ENCODE data around the gene NELL1. TPM values are rescaled to one million over a fixed set of nuclear protein-coding genes. Genes with fewer than 3 reads are reported as not detected.

The NELL1 gene
- total and polyA plus RNA-seq, 7 donors = 0.01 TPM; not detected in 6

DNA sequence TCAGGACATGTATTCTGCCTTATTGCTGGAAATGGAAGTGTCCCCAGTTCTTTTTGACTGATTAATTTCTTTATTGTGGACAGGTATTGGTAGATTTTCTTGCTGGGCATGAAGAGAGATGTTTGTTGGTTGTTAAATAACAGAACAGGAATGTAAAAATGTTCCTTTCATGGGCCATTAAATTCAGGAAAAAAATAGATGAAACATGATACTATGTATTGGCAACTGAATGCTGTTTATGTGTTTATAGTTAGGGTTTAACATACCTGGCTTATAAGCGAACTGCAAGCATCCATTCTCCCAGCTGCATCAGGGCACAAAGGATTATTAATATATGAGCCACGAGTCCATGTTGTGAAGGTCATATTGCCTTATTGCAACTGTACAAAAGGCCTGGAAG, 368.5 kb downstream of the NELL1 start:
- intact Hi-C loops (cut with DNase I) = no loop called here
- ATAC-seq = no peak
- 39 to 49% (median 44%) methylated on average over 2 of the region's 2 CpGs for WGBS, 3 donors
- H3K27me3 ChIP-seq (ENCODE audit: insufficient read depth in 3 of 3, low read length in 2 of 3) = no peaks in the 10 kb centered on the region
- H3K27ac ChIP-seq = no peak overlapping the region
- no peak overlapping the region for H3K4me3 ChIP-seq
- no peak for DNase-seq
- H3K36me3 ChIP-seq (ENCODE audit: insufficient read depth in 1 of 2, low read depth in 1 of 2) = no peaks in the 10 kb centered on the region
- TF ChIP-seq, protein P1, sequence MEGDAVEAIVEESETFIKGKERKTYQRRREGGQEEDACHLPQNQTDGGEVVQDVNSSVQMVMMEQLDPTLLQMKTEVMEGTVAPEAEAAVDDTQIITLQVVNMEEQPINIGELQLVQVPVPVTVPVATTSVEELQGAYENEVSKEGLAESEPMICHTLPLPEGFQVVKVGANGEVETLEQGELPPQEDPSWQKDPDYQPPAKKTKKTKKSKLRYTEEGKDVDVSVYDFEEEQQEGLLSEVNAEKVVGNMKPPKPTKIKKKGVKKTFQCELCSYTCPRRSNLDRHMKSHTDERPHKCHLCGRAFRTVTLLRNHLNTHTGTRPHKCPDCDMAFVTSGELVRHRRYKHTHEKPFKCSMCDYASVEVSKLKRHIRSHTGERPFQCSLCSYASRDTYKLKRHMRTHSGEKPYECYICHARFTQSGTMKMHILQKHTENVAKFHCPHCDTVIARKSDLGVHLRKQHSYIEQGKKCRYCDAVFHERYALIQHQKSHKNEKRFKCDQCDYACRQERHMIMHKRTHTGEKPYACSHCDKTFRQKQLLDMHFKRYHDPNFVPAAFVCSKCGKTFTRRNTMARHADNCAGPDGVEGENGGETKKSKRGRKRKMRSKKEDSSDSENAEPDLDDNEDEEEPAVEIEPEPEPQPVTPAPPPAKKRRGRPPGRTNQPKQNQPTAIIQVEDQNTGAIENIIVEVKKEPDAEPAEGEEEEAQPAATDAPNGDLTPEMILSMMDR (IDR thresholded peaks at IDR 0.05) = no peak
- H3K4me1 ChIP-seq = no peaks in the 10 kb centered on the region
- H3K9me3 ChIP-seq = no peaks in the 10 kb centered on the region

DNA sequence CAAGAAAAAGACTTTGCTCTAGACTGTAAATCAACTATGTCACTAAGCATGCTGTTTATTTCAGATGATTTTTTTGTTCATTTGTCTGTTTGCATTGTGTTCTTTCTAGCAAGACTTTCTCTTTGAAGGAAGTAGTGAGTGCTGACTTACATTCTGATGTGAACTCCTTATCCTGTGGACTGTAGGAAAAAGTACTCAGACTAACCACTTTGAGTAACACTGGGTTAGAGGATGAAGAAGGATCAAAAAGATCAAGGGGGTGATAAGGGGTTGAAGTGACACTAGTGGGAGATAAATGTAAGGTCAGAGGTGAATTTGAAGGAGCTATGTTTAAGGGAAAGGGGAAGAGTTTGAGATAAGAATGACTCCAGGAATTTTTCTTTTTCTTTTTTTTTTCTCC, 369.4 kb downstream of the NELL1 start:
- DNase-seq (no peak), ATAC-seq (no peak)
- no peaks in the 10 kb centered on the region for H3K4me1 ChIP-seq
- no peaks in the 10 kb centered on the region for H3K27me3 ChIP-seq (ENCODE audit: insufficient read depth in 3 of 3, low read length in 2 of 3)
- no peak overlapping the region for H3K27ac ChIP-seq
- no peak overlapping the region for H3K4me3 ChIP-seq
- TF ChIP-seq, protein P1 (IDR thresholded peaks at IDR 0.05) = no peak
- no peaks in the 10 kb centered on the region for H3K36me3 ChIP-seq (ENCODE audit: insufficient read depth in 1 of 2, low read depth in 1 of 2)
- no peaks in the 10 kb centered on the region for H3K9me3 ChIP-seq
- intact Hi-C loops (cut with DNase I) = no loop called here

DNA sequence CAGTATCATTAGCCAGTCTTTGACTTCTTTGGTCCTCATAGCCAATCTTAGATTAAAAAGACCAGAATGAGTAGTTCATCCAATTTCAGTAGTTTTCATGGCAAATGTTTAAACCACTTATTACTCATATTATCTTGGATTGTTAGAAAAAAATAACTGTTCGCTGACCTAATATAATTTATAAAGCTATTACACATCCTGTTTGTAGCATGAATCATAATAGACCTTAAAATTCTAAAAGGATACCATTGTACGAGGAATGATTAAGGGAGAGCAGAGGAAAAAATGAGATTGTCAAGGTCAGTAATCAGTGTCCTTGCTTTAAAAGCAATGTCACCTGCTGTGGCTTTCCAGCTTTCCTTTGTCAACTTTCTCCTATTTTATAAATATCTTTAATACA, 371.2 kb downstream of the NELL1 start:
- TF ChIP-seq, protein P1 (IDR thresholded peaks at IDR 0.05) = no peak
- no peak overlapping the region for H3K4me3 ChIP-seq
- no peaks in the 10 kb centered on the region for H3K9me3 ChIP-seq
- DNase-seq = no peak
- H3K27ac ChIP-seq = no peak overlapping the region
- no peak for ATAC-seq
- H3K27me3 ChIP-seq (ENCODE audit: insufficient read depth in 3 of 3, low read length in 2 of 3) = no peaks in the 10 kb centered on the region
- H3K4me1 ChIP-seq = no peaks in the 10 kb centered on the region
- 51 to 77% (median 61%) methylated on average over 2 of the region's 2 CpGs for WGBS, 3 donors
- intact Hi-C loops (cut with DNase I) = no loop called here
- H3K36me3 ChIP-seq (ENCODE audit: insufficient read depth in 1 of 2, low read depth in 1 of 2) = no peaks in the 10 kb centered on the region

DNA sequence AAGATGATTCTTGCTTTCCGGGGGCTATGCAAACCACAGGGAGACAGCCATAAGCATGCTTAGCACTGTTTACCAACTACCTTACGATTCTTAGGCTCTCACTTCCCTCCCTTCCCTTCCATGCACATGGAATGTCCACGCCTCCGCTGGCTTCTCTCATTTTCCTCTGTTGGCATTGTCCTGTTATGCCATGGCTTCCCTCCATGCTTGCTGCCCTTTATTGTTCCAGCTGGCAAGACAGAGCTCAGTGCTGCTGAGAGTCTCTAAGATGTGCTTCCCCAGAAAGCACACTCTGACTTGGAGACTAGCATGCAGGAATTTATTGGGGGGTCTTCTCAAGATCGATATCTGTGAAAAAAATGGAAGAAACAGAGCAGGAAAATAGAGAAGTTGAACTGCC, 379.2 kb downstream of the NELL1 start:
- Histone ChIP-seq H3K36me3 (ENCODE audit: insufficient read depth in 1 of 2, low read depth in 1 of 2) (no peaks in the 10 kb centered on the region), H3K4me1 (no peaks in the 10 kb centered on the region), H3K4me3 (no peak overlapping the region), H3K27ac (no peak overlapping the region), H3K9me3 (no peaks in the 10 kb centered on the region), H3K27me3 (ENCODE audit: insufficient read depth in 3 of 3, low read length in 2 of 3) (no peaks in the 10 kb centered on the region)
- ATAC-seq (no peak), DNase-seq (no peak)
- intact Hi-C loops (cut with DNase I) = no loop called here
- 47 to 58% (median 51%) methylated on average over 5 of the region's 5 CpGs for WGBS, 3 donors
- TF ChIP-seq, protein P1 (IDR thresholded peaks at IDR 0.05) = no peak

DNA sequence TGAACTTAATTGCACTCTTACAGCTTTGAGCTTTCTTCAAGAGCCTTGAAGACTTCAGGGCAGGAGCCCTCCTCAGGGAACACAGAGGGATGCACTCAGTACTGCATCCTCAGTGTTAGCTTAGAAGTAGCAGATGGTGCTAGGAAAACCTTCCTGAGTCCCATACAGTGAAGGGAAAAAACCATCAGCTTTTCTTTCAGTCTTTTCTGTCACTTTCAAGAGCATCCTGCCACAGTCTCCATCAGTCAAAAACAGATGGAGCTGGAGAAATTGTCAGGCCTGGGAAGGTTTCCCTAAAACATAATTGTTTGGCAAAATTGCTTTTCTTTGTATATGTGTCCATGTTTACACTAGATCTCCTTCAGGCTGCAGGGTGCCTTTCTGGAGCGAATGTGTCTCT, 384.1 kb downstream of the NELL1 start:
- Histone ChIP-seq H3K4me1 (no peaks in the 10 kb centered on the region), H3K9me3 (no peaks in the 10 kb centered on the region), H3K4me3 (no peak overlapping the region), H3K27ac (no peak overlapping the region), H3K36me3 (ENCODE audit: insufficient read depth in 1 of 2, low read depth in 1 of 2) (no peaks in the 10 kb centered on the region), H3K27me3 (ENCODE audit: insufficient read depth in 3 of 3, low read length in 2 of 3) (no peaks in the 10 kb centered on the region)
- TF ChIP-seq, protein P1 (IDR thresholded peaks at IDR 0.05) = no peak
- intact Hi-C loops (cut with DNase I) = no loop called here
- WGBS, 3 donors = 58 to 77% (median 76%) methylated on average over 1 of the region's 1 CpG
- DNase-seq (no peak), ATAC-seq (no peak)

Measured in psoas muscle (tissue), 8 donors.